ENCODE data around the gene SPINT4. TPM values are rescaled to one million over a fixed set of nuclear protein-coding genes. Genes with fewer than 3 reads are reported as not detected.

The SPINT4 gene
- total and polyA plus RNA-seq, 2 of the 8 experiments (the other 6 are each of a cell fraction or from before 2014, with no cell fraction given), result not detected

- Histone ChIP-seq H3K9me3 (ENCODE audit: insufficient read depth in 2 of 2, low read depth in 1 of 2, low read length in 1 of 2) (peaks cover 14 to 18% of the 10 kb centered on the region in 2 experiments), H3K9ac (replicated peaks in 1 of 4; ENCODE audit: extremely low read depth in 1 of 4, low read depth in 3 of 4, low read length in 3 of 4) (no peak overlapping the region), H4K20me1 (replicated peaks in 1 of 2; ENCODE audit: control insufficient read depth in 1 of 2, insufficient read depth in 2 of 2, low read length in 2 of 2) (no peaks in the 10 kb centered on the region), H3K79me1 (ENCODE audit: low read depth, low read length) (no peaks in the 10 kb centered on the region), H3K36me3 (ENCODE audit: control insufficient read depth in 2 of 4, insufficient read depth in 4 of 4, low read length in 3 of 4) (no peaks in the 10 kb centered on the region; a peak in 1 of 8 replicates), H2BK12ac (ENCODE audit: low read depth, low read length) (0 out of 2 replicates have a peak overlapping the region, but pooled peaks have one; percentile 17), H2BK15ac (ENCODE audit: low read length) (no peak overlapping the region), H3K4me2 (ENCODE audit: insufficient read depth in 1 of 2, low read depth in 2 of 2, low read length in 2 of 2) (no peak overlapping the region), H3K27me3 (replicated peaks in 1 of 4; ENCODE audit: control insufficient read depth in 3 of 4, extremely low read depth in 1 of 4, insufficient read depth in 3 of 4, low read length in 3 of 4) (no peaks in the 10 kb centered on the region), H3K14ac (ENCODE audit: insufficient read length) (no peak overlapping the region), H3K27ac (ENCODE audit: low read depth, low read length) (no peak overlapping the region), H2BK120ac (replicated peaks; ENCODE audit: low read depth, low read length) (no peak overlapping the region), H3K4me3 (ENCODE audit: extremely low read depth in 1 of 4, insufficient read depth in 2 of 4, low read depth in 3 of 4, low read length in 4 of 4) (no peak overlapping the region), H2BK5ac (ENCODE audit: low read depth, low read length) (no peak overlapping the region), H2AK5ac (ENCODE audit: low read depth, low read length) (no peak overlapping the region), H3K23ac (ENCODE audit: insufficient read length) (no peak overlapping the region), H3K4me1 (replicated peaks in 1 of 4; ENCODE audit: control insufficient read depth in 3 of 4, insufficient read depth in 4 of 4, low read length in 3 of 4) (no peaks in the 10 kb centered on the region), H3K18ac (ENCODE audit: extremely low read depth, low read length) (no peak overlapping the region), H2AFZ (ENCODE audit: low read length) (no peak overlapping the region), H3K23me2 (ENCODE audit: low read depth, low read length) (no peaks in the 10 kb centered on the region), H3K56ac (replicated peaks; ENCODE audit: insufficient read length, low read depth, low read length) (no peak overlapping the region), H3K4ac (replicated peaks; ENCODE audit: insufficient read length, low read depth, low read length) (no peak overlapping the region), H3K79me2 (ENCODE audit: control insufficient read depth in 1 of 2, insufficient read depth in 2 of 2, low read length in 2 of 2) (no peaks in the 10 kb centered on the region), H2BK20ac (ENCODE audit: low read length) (peak overlapping the region; percentile 80; the same call in 1 of the 2 replicates), H4K5ac (ENCODE audit: insufficient read length, low read depth, low read length) (no peak overlapping the region), H4K91ac (replicated peaks; ENCODE audit: insufficient read length, low read length) (peak overlapping the region; percentile 86), H4K8ac (ENCODE audit: extremely low read depth, insufficient read depth, low read length) (no peak overlapping the region)
- POLR2A ChIA-PET (ENCODE audit: partially characterized antibody), result interaction anchor here (0.6 kb wide), 1 partner anchor 77 kb away, joined by 3 read pairs; no protein-coding TSS in a partner anchor
- FAIRE-seq (no peak), DNase-seq (ENCODE audit: low read depth in 1 of 2, low spot score in 2 of 2) (no peak)
- 90% methylated on average over 4 of the region's 4 CpGs; no CpG with 5 or more reads in 1 of the 2 experiments for WGBS, 2 experiments (ENCODE audit: extremely low coverage in 1 of 2, insufficient coverage in 1 of 2, insufficient read length in 1 of 2, insufficient replicate concordance in 2 of 2, low coverage in 1 of 2, low lambda C conversion rate in 2 of 2, missing lambda C conversion rate in 1 of 2)
- CTCF ChIA-PET (ENCODE audit: partially characterized antibody), result no interaction called here
- TF ChIP-seq SRF (IDR thresholded peaks at IDR 0.05; ENCODE audit: low read depth, low read length), result no peak
- no peak for TF ChIP-seq JUN (IDR thresholded peaks at IDR 0.05; ENCODE audit: low read depth, low read length)
- no peak for TF ChIP-seq TBP (IDR thresholded peaks at IDR 0.05; ENCODE audit: low read depth, low read length)
- no peak for TF ChIP-seq MAFK (IDR thresholded peaks at IDR 0.05; ENCODE audit: low read depth, low read length)
- no peak for TF ChIP-seq BACH1 (IDR thresholded peaks at IDR 0.05; ENCODE audit: low read length)
- no peak for TF ChIP-seq E2F6 (IDR thresholded peaks at IDR 0.05)
- no peak for TF ChIP-seq RXRA (IDR thresholded peaks at IDR 0.05; ENCODE audit: insufficient read depth, low read depth, low read length)
- TF ChIP-seq TCF12 (IDR thresholded peaks at IDR 0.05; ENCODE audit: low read depth, low read length), result no peak
- TF ChIP-seq KDM1A (IDR thresholded peaks at IDR 0.05; ENCODE audit: borderline replicate concordance, low read length), result no peak
- TF ChIP-seq CBX5 (IDR thresholded peaks at IDR 0.05; ENCODE audit: low read depth, low read length), result no peak
- no peak for TF ChIP-seq ATF2 (IDR thresholded peaks at IDR 0.05; ENCODE audit: low read length)
- TF ChIP-seq EZH2 (IDR thresholded peaks at IDR 0.05; ENCODE audit: low read depth, low read length, severe bottlenecking), result no peak
These were observed 35.9 kb downstream of the SPINT4 start for GRCh38 chr20:45758096-45758495.

All from H1 (cell line).